HCT116 (cell line): ENCODE measurements around the gene DPP10. TPM values are rescaled to one million over a fixed set of nuclear protein-coding genes. Genes with fewer than 3 reads are reported as not detected.

ENCODE experiments used
- ATAC-seq: fragments of 200-7000 bp; cut with Tn5 transposase; 2 replicates; pipeline ENCODE4 v1.9.1; 2020; ENCODE audit warnings: mild to moderate bottlenecking, moderate library complexity
- BruUV-seq: library from RNA; stranded (reverse); fragments of 400-500 nt; replicated peaks from 2 replicates; lab custom pipeline; 2021; lab: Mats Ljungman, UMichigan
- CTCF ChIA-PET: fragments of 300-600 bp; sonication (Branson Sonifier 250); formaldehyde crosslinking; loops from one replicate; lab custom pipeline; 2021; ENCODE audit warnings: antibody characterized with exemption; lab: Charles Lee
- POLR2A ChIA-PET: fragments of 300-600, 350-600 bp; sonication (Branson Sonifier 250); formaldehyde crosslinking; loops from one replicate; lab custom pipeline; 2021; ENCODE audit warnings: antibody characterized with exemption; lab: Charles Lee
- RAD21 ChIA-PET, 2 experiments: fragments of 300-600 bp; sonication (Branson Sonifier 250); formaldehyde crosslinking; loops; one replicate each; lab custom pipeline; 2023; ENCODE audit warnings: low total read pairs in 2 of 2; ENCODE audit not compliant: uncharacterized antibody in 2 of 2, unreplicated experiment in 2 of 2, low non-redundant PET in 1 of 2; lab: Charles Lee
- DNase-seq: peaks from one replicate; pipeline ENCODE4 v3.0.0-alpha.2; 2010; ENCODE audit warnings: low read depth, low spot score
- H2AFZ ChIP-seq: fragments of 200-600 bp; shearing (Covaris generic), sonication (generic); 2 replicates; pipeline ENCODE4 v1.6.1; 2017; ENCODE audit warnings: low read depth, mixed run types, mixed read lengths, antibody characterized with exemption, low read length; ENCODE audit not compliant: poor library complexity, severe bottlenecking
- H3K27ac ChIP-seq: 2 replicates; pipeline ENCODE4 v1.5.1; 2012; ENCODE audit warnings: low read depth, low read length
- H3K27me3 ChIP-seq: fragments of 200-600 bp; sonication (generic); 2 replicates; pipeline ENCODE4 v1.6.1; 2016; ENCODE audit warnings: mixed run types, low read length, mixed read lengths; ENCODE audit not compliant: insufficient read depth
- H3K36me3 ChIP-seq, 2 experiments: fragments of 200-500 bp in 1 of 2; fragments of 200-600 bp in 1 of 2; sonication (Bioruptor generic) in 1 of 2; sonication (generic) in 1 of 2; 2 replicates each; pipeline versions ENCODE4 v1.5.1 to v1.6.1; 2014 to 2016; ENCODE audit warnings: low read length in 2 of 2, inconsistent platforms in 1 of 2, mixed read lengths in 1 of 2, mixed run types in 1 of 2; ENCODE audit not compliant: insufficient read depth in 2 of 2, control insufficient read depth in 1 of 2
- H3K4me1 ChIP-seq, 2 experiments: fragments of 200-600 bp in 1 of 2; sonication (generic) in 1 of 2; 2 replicates each; pipeline versions ENCODE4 v1.5.1 to v1.6.1; 2012 to 2017; ENCODE audit warnings: low read length in 2 of 2, inconsistent platforms in 1 of 2, mild to moderate bottlenecking in 1 of 2, mixed read lengths in 1 of 2, mixed run types in 1 of 2, moderate library complexity in 1 of 2; ENCODE audit not compliant: insufficient read depth in 2 of 2, control insufficient read depth in 1 of 2
- H3K4me2 ChIP-seq: fragments of 200-600 bp; sonication (generic); 2 replicates; pipeline ENCODE4 v1.6.1; 2017; ENCODE audit warnings: mixed run types, low read length, mixed read lengths
- H3K4me3 ChIP-seq, 2 experiments: fragments of 200-600 bp in 1 of 2; sonication (generic) in 1 of 2; replicated peaks in 1 of 2; 2 replicates each; pipeline ENCODE4 v1.5.1; 2011 to 2016; ENCODE audit warnings: low read length in 2 of 2, control low read depth in 1 of 2, low read depth in 1 of 2, mild to moderate bottlenecking in 1 of 2, mixed read lengths in 1 of 2, mixed run types in 1 of 2
- H3K79me2 ChIP-seq: fragments of 200-600 bp; sonication (generic); 2 replicates; pipeline ENCODE4 v1.6.1; 2017; ENCODE audit warnings: mild to moderate bottlenecking, mixed run types, low read length, moderate library complexity, mixed read lengths; ENCODE audit not compliant: insufficient read depth
- H3K9ac ChIP-seq: fragments of 200-600 bp; sonication (generic); 2 replicates; pipeline ENCODE4 v1.6.1; 2016; ENCODE audit warnings: low read length, mixed read lengths
- H3K9me2 ChIP-seq: fragments of 200-600 bp; sonication (generic), shearing (Covaris generic); 2 replicates; pipeline ENCODE4 v1.6.1; 2017; ENCODE audit warnings: mixed run types, mild to moderate bottlenecking, moderate library complexity; ENCODE audit not compliant: insufficient read depth
- H3K9me3 ChIP-seq, 2 experiments: fragments of 200-500 bp in 1 of 2; fragments of 200-600 bp in 1 of 2; sonication (Bioruptor generic) in 1 of 2; sonication (generic) in 1 of 2; 2 replicates each; pipeline ENCODE4 v1.6.1; 2014 to 2017; ENCODE audit warnings: low read length in 2 of 2, mixed read lengths in 2 of 2, inconsistent platforms in 1 of 2, low read depth in 1 of 2, mild to moderate bottlenecking in 1 of 2, mixed run types in 1 of 2, moderate library complexity in 1 of 2; ENCODE audit not compliant: control insufficient read depth in 1 of 2, insufficient read depth in 1 of 2
- H4K20me1 ChIP-seq: fragments of 200-600 bp; sonication (generic), shearing (Covaris generic); 2 replicates; pipeline ENCODE4 v1.6.1; 2017; ENCODE audit warnings: mixed run types, mild to moderate bottlenecking, moderate library complexity; ENCODE audit not compliant: insufficient read depth
- ATF3 ChIP-seq: IDR thresholded peaks from 2 replicates; pipeline ENCODE4 v1.6.1; 2012
- EGR1 ChIP-seq: IDR thresholded peaks from 2 replicates; pipeline ENCODE4 v1.6.1; 2012; ENCODE audit warnings: low read depth
- ELF1 ChIP-seq: IDR thresholded peaks from 2 replicates; pipeline ENCODE4 v1.6.1; 2012; ENCODE audit warnings: low read depth, borderline replicate concordance
- EZH2 ChIP-seq: fragments of 200-600 bp; sonication (generic); IDR thresholded peaks from 2 replicates; pipeline ENCODE4 v1.6.1; 2017; ENCODE audit warnings: antibody characterized with exemption, mixed run types
- POLR2A ChIP-seq: IDR thresholded peaks from 2 replicates; pipeline ENCODE4 v1.7.0; 2011; ENCODE audit warnings: borderline replicate concordance; ENCODE audit not compliant: insufficient read depth, insufficient read length; ENCODE audit errors: extremely low read depth
- REST ChIP-seq: IDR thresholded peaks from 2 replicates; pipeline ENCODE4 v1.6.1; 2012; ENCODE audit warnings: low read depth
- SIN3A ChIP-seq: IDR thresholded peaks from 2 replicates; pipeline ENCODE4 v1.6.1; 2012; ENCODE audit warnings: low read depth
- SP1 ChIP-seq: IDR thresholded peaks from 2 replicates; pipeline ENCODE4 v1.6.1; 2012; ENCODE audit warnings: low read depth
- intact Hi-C: fragments of 100-400 bp; cut with micrococcal nuclease; formaldehyde crosslinking; loops from 2 replicates; pipeline ENCODE4 v1.10.0; 2022
- total RNA-seq: library from RNA; stranded (reverse); gene quantifications from one replicate; pipeline ENCODE4 v1.2.1, GENCODE V29; 2021; ENCODE audit not compliant: unreplicated experiment

The DPP10 gene
- total RNA-seq, 1 experiment from 2014 or later: not detected

GRCh38 chr2:115533081-115533480 is 1090.6 kb downstream of the DPP10 start:
- H3K9me3 ChIP-seq: peaks cover 4 to 13% of the 10 kb centered on the region in 2 experiments; a peak in 2 of 4 replicates
- ATAC-seq: no peak
- no peak overlapping the region for H2AFZ ChIP-seq
- H3K36me3 ChIP-seq: no peaks in the 10 kb centered on the region
- ChIA-PET POLR2A (no interaction called here), CTCF (no interaction called here), RAD21 (no interaction called here)
- H3K4me1 ChIP-seq: no peaks in the 10 kb centered on the region
- H3K9ac ChIP-seq: no peak overlapping the region
- no peak overlapping the region for H3K4me2 ChIP-seq
- no peak for TF ChIP-seq POLR2A
- no peak for TF ChIP-seq EZH2
- TF ChIP-seq REST: no peak
- TF ChIP-seq SIN3A: no peak
- no peak for TF ChIP-seq ATF3
- no peak for TF ChIP-seq ELF1
- no peak for TF ChIP-seq EGR1
- no peak for TF ChIP-seq SP1
- no peaks in the 10 kb centered on the region for H3K79me2 ChIP-seq
- intact Hi-C loops: no loop called here
- no peak for DNase-seq
- no peak overlapping the region for H3K4me3 ChIP-seq
- no peaks in the 10 kb centered on the region for H3K27me3 ChIP-seq
- BruUV-seq: no TSS peak
- no peaks in the 10 kb centered on the region for H3K9me2 ChIP-seq
- H3K27ac ChIP-seq: no peak overlapping the region
- no peaks in the 10 kb centered on the region for H4K20me1 ChIP-seq
